Measurements from ENCODE around the gene GREB1L.

GREB1L gene

DNA sequence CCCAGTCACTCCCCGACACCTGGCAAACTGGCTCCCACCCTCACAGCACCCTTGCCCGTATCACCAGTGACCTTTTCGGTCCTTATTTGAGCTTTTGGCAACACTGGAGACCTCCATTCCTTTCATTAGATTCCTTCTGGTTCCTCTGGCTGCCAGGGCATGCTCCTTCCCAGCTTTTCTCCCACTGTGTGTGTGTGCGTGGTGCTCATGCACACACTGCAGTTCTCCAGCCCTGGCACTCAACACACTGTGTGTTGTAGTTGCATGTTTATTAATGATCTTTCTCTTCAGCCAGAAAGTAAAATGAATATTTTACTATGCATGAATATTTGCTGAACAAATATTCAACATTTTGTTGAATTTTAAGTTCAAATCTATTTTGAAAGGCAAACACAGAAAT is 219.4 kb downstream of the GREB1L start:
- in situ Hi-C loops (cut with MboI; ENCODE audit: low pct_unique_long_range_greater_than_20kb, low sequenced_read_pairs, unreplicated experiment): no loop called here
- TF ChIP-seq, protein P1, sequence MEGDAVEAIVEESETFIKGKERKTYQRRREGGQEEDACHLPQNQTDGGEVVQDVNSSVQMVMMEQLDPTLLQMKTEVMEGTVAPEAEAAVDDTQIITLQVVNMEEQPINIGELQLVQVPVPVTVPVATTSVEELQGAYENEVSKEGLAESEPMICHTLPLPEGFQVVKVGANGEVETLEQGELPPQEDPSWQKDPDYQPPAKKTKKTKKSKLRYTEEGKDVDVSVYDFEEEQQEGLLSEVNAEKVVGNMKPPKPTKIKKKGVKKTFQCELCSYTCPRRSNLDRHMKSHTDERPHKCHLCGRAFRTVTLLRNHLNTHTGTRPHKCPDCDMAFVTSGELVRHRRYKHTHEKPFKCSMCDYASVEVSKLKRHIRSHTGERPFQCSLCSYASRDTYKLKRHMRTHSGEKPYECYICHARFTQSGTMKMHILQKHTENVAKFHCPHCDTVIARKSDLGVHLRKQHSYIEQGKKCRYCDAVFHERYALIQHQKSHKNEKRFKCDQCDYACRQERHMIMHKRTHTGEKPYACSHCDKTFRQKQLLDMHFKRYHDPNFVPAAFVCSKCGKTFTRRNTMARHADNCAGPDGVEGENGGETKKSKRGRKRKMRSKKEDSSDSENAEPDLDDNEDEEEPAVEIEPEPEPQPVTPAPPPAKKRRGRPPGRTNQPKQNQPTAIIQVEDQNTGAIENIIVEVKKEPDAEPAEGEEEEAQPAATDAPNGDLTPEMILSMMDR (IDR thresholded peaks at IDR 0.05; ENCODE audit: extremely low read depth, insufficient read depth, missing control alignments): no peak
- no peak for DNase-seq (ENCODE audit: low spot score)

DNA sequence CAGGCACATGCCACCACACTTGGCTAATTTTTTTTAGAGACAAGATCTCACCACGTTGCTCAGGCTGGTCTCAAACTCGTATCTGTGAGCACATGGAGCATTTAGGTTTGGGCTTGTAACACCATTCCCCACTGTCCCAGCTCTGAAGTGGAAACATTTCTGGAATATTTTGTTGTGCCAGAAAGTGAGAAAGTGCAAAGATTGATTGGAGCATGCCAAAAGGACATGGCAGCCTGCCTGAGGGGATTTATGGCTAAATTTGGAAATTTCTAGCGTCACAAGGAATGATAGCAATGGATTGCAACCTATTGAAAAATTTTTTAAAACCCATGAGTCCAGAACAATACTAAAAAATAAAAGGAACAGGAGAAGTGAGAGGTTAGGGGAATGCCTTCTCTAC is 221.7 kb downstream of the GREB1L start:
- TF ChIP-seq, protein P1 (IDR thresholded peaks at IDR 0.05; ENCODE audit: extremely low read depth, insufficient read depth, missing control alignments): no peak
- in situ Hi-C loops (cut with MboI; ENCODE audit: low pct_unique_long_range_greater_than_20kb, low sequenced_read_pairs, unreplicated experiment): no loop called here
- DNase-seq (ENCODE audit: low spot score): no peak

DNA sequence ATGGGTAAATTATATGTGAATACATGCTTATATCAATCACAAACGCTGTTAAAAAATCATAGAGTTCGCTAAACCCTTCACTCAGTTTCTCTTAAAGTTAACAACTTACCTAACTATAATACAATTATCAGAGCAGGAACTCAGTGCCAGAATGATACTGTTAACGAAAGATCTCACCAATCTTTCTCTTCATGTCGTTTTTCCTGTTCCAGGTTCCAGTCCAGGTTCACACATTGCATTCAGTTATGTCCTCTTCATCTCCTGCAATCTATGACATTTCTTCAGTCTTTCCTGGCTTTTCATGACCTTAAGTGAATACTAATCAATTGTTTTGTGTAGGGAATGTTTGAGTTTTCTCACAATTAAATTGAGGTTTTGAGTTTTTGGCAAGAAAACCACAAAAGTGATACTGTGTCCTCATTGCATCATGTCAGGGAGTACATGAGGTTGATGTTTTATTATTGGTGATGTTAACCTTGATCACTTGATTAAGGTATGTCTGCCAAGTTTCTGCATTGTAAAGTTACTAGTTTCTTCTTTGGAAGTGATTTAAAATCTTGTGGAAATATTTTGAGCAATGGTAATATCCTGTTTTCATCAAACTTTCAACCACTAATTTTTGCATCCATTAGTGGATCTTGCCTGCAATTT is 226.6 kb downstream of the GREB1L start:
- in situ Hi-C loops (cut with MboI; ENCODE audit: low pct_unique_long_range_greater_than_20kb, low sequenced_read_pairs, unreplicated experiment): no loop called here
- TF ChIP-seq, protein P1 (IDR thresholded peaks at IDR 0.05; ENCODE audit: extremely low read depth, insufficient read depth, missing control alignments): no peak
- DNase-seq (ENCODE audit: low spot score): no peak

DNA sequence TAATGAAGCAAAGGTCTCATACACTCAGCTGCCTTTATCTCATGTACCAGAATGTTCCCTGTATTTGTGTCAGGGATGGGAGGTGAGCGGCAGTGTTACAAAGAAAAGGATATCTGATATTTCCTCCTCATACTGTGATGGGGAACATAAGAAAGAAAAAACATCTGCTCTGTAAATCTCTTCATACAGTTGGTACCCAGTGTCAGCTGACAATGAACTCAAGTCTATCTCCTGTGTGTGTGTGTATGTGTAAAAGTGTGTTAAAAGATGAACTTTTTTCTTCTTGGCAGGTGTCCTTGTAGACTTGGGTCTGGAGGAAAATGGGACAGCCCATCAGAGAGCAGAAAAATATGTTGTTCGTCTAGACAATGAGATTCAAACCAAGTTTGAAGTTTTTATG is 230.7 kb downstream of the GREB1L start:
- DNase-seq (ENCODE audit: low spot score): no peak
- TF ChIP-seq, protein P1 (IDR thresholded peaks at IDR 0.05; ENCODE audit: extremely low read depth, insufficient read depth, missing control alignments): no peak
- in situ Hi-C loops (cut with MboI; ENCODE audit: low pct_unique_long_range_greater_than_20kb, low sequenced_read_pairs, unreplicated experiment): no loop called here

DNA sequence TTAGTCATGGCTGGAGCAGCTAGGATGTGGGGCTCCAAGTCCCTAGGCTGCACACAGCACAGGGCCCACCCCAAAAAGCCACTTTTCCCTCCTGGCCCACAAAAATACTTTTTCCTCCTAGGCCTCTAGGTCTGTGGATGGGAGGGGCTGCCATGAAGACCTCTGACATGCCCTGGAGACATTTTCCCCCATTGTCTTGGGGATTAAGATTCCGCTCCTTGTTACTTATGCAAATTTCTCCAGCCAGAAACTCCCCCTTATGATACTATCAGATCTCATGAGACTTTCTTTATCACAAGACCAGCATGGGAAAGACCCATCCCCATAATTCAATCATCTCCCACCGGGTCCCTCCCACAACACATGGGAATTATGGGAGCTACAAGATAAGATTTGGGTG is 232.6 kb downstream of the GREB1L start:
- no peak for DNase-seq (ENCODE audit: low spot score)
- in situ Hi-C loops (cut with MboI; ENCODE audit: low pct_unique_long_range_greater_than_20kb, low sequenced_read_pairs, unreplicated experiment): no loop called here
- TF ChIP-seq, protein P1 (IDR thresholded peaks at IDR 0.05; ENCODE audit: extremely low read depth, insufficient read depth, missing control alignments): no peak

DNA sequence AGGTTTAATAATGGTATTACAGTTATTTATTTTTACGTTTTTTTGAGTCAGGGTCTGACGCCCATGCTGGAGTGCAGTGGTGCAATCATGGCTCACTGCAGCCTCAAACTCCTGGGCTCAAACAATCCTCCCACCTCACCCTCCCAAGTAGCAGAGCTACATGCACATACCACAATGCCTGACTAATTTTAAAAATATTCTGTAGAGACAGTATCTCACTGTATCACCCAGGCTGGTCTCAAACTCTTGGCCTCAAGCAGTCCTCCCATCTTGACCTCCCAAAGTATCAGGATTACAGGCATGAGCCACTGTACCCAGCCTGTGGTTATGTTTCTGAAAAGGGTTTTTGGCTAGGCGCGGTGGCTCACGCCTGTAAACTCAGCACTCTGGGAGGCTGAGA is 237.7 kb downstream of the GREB1L start:
- in situ Hi-C loops (cut with MboI; ENCODE audit: low pct_unique_long_range_greater_than_20kb, low sequenced_read_pairs, unreplicated experiment): no loop called here
- TF ChIP-seq, protein P1 (IDR thresholded peaks at IDR 0.05; ENCODE audit: extremely low read depth, insufficient read depth, missing control alignments): no peak
- no peak for DNase-seq (ENCODE audit: low spot score)
